ENCODE measurements around the gene PDE4C. TPM values are rescaled to one million over a fixed set of nuclear protein-coding genes. Genes with fewer than 3 reads are reported as not detected.
A peak's percentile ranks its signal among the peaks of the same experiment; 100 is the strongest.

The PDE4C gene
- total and polyA plus RNA-seq, 2 experiments from 2014 or later, result 1.1 to 8.3 TPM

GRCh38 chr19:18194181-18194530 lies 32.1 kb downstream of the PDE4C start:
- Histone ChIP-seq H3K4me3 (peak overlapping the region; percentile 64), H3K9me3 (ENCODE audit: low read depth) (no peaks in the 10 kb centered on the region), H3K4me1 (ENCODE audit: low read depth) (peaks cover 7% of the 10 kb centered on the region), H3K36me3 (peaks cover 6% of the 10 kb centered on the region), H3K27ac (no peak overlapping the region), H3K27me3 (no peaks in the 10 kb centered on the region)
- no peak for TF ChIP-seq CTCF (IDR thresholded peaks at IDR 0.05; ENCODE audit: low read depth, low read length)
- DNase-seq (ENCODE audit: low read depth in 1 of 2, low spot score in 1 of 2), result no peak

- peaks cover 5% of the 10 kb centered on the region for H3K36me3 ChIP-seq
- peak overlapping the region; percentile 60 for H3K27ac ChIP-seq
- peak in 1 of 2 donors; percentile 35 for DNase-seq (ENCODE audit: low read depth in 1 of 2, low spot score in 1 of 2)
- H3K9me3 ChIP-seq (ENCODE audit: low read depth), result no peaks in the 10 kb centered on the region
- no peaks in the 10 kb centered on the region for H3K27me3 ChIP-seq
- H3K4me3 ChIP-seq, result peak overlapping the region; percentile 64
- no peak for TF ChIP-seq CTCF (IDR thresholded peaks at IDR 0.05; ENCODE audit: low read depth, low read length)
- peaks cover 7% of the 10 kb centered on the region for H3K4me1 ChIP-seq (ENCODE audit: low read depth)
These were observed 32.7 kb downstream of the PDE4C start for GRCh38 chr19:18193388-18194180.

GRCh38 chr19:18192673-18193387 lies 33.4 kb downstream of the PDE4C start, which contains the start of gene MPV17L2:
Gene MPV17L2, plus strand, starts transcription at chr19:18193218. Its CDS starts 64 bp downstream, at chr19:18193282.
- H3K4me3 ChIP-seq, result peak within 1 kb of the TSS; percentile 64
- H3K9me3 ChIP-seq (ENCODE audit: low read depth), result no peaks in the 10 kb centered on the region
- TF ChIP-seq CTCF (IDR thresholded peaks at IDR 0.05; ENCODE audit: low read depth, low read length), result no peak
- H3K27ac ChIP-seq, result peak within 1 kb of the TSS; percentile 74
- H3K4me1 ChIP-seq (ENCODE audit: low read depth), result peaks cover 7% of the 10 kb centered on the region
- no peaks in the 10 kb centered on the region for H3K36me3 ChIP-seq
- H3K27me3 ChIP-seq, result no peaks in the 10 kb centered on the region
- DNase-seq (ENCODE audit: low read depth in 1 of 2, low spot score in 1 of 2), result peak; percentile 100

- Histone ChIP-seq H3K27me3 (no peaks in the 10 kb centered on the region), H3K4me1 (ENCODE audit: low read depth) (peaks cover 7% of the 10 kb centered on the region), H3K4me3 (no peak overlapping the region), H3K9me3 (ENCODE audit: low read depth) (no peaks in the 10 kb centered on the region), H3K36me3 (no peaks in the 10 kb centered on the region), H3K27ac (peak overlapping the region; percentile 74)
- DNase-seq (ENCODE audit: low read depth in 1 of 2, low spot score in 1 of 2), result no peak
- no peak for TF ChIP-seq CTCF (IDR thresholded peaks at IDR 0.05; ENCODE audit: low read depth, low read length)
These were observed 34.6 kb downstream of the PDE4C start for GRCh38 chr19:18191640-18192062.

- Histone ChIP-seq H3K9me3 (ENCODE audit: low read depth) (no peaks in the 10 kb centered on the region), H3K4me1 (ENCODE audit: low read depth) (peaks cover 7% of the 10 kb centered on the region), H3K27ac (no peak overlapping the region), H3K27me3 (no peaks in the 10 kb centered on the region), H3K36me3 (no peaks in the 10 kb centered on the region), H3K4me3 (no peak overlapping the region)
- no peak for TF ChIP-seq CTCF (IDR thresholded peaks at IDR 0.05; ENCODE audit: low read depth, low read length)
- no peak for DNase-seq (ENCODE audit: low read depth in 1 of 2, low spot score in 1 of 2)
These were observed 36.0 kb downstream of the PDE4C start for GRCh38 chr19:18190278-18190677.

All from cardiac muscle cell (in vitro differentiated cells and primary cell).